ENCODE results near the gene MAPK8IP2.
"Not testable (repeated sequence)": the region's sequence is repeated elsewhere in the genome, so short reads cannot be mapped to it uniquely, and the experiment has no call there.

Gene MAPK8IP2

DNA sequence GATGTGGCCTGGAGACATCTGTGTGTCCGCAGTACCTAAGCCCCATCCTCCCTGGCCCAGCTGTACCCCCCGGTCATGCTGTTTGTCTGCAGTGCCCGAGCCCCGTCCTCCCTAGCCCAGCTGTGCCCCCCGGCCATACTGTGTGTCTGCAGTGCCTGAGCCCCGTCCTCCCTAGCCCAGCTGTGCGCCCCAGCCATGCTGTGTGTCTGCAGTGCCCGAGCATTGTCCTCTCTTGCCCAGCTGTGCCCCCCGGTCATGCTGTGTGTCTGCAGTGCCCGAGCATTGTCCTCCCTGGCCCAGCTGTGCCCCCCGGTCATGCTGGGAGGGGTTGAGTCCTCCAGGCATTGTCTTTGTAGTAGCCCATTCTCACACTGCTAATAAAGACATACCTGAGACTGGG lies 35.0 kb downstream of the MAPK8IP2 start:
- DNase-seq (ENCODE audit: low read depth in 2 of 2) = no peak

DNA sequence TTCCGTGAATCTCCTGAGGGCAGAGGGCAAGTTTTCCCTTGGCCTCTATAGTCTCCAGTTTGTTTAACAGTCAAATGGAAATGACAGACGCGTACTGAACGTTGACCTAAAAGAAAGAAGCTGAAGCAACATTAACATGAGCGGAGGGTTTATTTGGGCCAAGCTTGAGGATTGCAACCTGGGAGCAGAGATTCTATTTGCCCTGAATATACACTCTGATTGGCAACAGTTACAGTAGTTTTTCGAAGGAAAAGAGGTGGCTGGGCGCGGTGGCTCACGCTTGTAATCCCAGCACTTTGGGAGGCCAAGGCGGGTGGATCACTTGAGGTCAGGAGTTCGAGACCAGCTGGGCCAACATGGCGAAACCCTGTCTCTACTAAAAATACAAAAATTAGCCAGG lies 39.7 kb downstream of the MAPK8IP2 start:
- not testable (repeated sequence) for DNase-seq (ENCODE audit: low read depth in 2 of 2)

DNA sequence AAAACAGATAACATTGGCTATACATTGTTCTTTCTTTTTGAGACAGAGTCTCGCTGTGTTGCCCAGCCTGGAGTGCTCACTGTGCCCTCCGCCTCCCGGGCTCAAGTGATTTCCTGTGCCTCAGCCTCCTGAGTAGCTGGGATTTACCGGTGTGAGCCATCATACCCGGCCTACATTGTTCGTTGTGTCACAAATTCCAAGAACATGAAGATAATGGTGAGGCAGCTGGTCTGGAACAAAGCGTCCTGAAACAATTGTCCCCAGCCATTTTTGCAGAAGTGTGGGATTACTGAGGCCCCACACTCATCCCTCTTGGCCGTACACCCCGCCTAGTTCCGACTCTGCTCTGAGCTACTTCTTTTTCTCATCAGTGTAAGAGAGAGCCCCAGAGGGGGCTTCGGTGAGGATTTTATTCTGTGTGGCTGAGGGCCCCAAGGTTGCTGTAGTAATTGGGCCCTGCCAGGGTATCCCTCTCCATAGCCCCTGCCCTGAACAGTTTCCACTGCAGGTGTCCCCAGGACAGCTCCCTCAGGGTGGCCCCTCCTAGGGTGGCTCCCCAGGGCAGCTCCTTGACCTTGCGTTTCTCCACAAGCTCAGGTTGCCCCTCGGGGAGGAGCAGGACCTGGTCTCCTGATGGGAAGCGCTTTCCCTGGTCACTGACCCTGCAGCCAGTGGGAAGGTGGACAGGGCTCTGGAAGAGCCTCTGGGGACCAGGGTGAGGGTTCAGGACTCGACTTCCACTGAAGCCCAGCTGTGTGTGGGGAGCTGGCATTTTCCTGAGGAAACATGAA lies 40.5 kb downstream of the MAPK8IP2 start:
- DNase-seq (ENCODE audit: low read depth in 2 of 2) = no peak

DNA sequence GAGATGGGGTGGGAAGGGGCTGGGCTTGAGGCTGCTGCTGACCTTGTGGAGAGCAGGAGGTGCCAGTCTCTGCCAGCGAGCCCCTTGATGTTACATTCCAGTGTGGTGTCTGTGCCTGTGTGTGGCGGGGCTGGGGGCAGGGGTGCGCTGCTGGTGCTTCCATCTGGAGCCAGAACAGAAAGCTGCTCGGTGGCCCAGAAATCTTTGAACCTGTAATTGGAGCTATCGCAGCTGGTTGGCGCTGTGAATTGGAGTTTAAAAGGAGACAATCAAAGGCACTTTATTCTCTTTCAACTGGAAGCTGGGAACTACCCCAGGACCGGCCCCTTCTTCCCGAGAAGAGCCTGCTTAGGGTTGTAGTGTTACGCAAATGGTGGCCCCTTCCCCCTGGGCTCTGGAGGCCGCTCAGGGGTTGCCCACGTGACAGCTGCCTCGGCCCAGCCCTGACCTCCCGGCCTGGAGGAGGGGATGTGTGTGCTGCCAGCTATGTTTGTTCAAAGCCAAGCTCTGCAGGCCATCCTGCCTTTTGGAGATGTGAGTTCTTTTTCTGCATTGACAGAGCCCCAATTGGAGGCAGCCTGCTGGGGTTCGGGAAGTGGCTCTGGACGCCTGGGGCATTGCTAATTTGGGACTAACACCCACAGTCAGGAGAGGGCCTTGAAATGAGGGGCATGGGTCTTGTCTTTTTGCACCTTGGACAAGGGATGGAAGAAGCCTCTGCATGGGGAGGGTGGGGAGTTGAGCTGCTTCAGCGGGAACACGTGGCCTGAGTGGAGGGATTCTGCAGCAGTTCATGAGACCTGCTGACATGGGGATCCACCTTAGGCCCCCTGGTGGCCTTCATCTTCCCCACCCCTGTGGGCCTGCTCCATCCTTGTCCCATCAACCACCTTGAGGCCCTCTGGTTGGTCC lies 41.4 kb downstream of the MAPK8IP2 start:
- DNase-seq (ENCODE audit: low read depth in 2 of 2) = no peak

DNA sequence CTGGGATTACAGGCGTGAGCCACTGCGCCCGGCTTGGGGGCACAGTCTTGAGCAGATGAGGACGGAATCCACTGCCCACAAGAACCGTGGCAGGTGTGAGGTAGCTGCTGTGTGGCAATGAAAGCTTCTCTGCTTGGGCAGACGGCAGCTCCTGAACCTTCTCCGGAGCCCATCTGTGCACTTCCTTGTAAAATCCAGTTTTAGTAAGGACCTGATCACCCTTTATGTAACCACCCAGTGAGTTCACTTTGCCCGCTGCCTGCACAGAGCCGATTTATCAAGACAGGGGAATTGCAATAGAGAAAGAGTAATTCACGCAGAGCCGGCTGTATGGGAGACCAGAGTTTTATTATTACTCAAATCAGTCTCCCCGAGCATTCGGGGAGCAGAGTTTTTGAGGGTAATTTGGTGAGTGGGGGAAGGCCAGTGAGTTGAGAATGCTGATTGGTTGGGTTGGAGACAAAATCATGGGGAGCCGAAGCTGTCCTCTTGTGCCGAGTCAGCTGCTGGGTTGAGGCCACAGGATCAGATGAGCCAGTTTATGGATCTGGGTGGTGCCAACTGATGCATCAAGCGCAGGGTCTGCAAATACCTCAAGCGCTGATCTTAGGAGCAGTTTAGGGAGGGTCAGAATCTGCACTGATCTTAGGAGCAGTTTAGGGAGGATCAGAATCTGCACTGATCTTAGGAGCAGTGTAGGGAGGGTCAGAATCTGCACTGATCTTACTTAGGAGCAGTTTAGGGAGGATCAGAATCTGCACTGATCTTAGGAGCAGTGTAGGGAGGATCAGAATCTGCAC lies 42.6 kb downstream of the MAPK8IP2 start:
- DNase-seq (ENCODE audit: low read depth in 2 of 2) = not testable (repeated sequence)

DNA sequence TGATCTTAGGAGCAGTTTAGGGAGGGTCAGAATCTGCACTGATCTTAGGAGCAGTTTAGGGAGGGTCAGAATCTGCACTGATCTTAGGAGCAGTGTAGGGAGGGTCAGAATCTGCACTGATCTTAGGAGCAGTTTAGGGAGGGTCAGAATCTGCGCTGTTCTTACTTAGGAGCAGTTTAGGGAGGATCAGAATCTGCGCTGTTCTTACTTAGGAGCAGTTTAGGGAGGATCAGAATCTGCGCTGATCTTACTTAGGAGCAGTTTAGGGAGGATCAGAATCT lies 43.2 kb downstream of the MAPK8IP2 start:
- not testable (repeated sequence) for DNase-seq (ENCODE audit: low read depth in 2 of 2)

DNA sequence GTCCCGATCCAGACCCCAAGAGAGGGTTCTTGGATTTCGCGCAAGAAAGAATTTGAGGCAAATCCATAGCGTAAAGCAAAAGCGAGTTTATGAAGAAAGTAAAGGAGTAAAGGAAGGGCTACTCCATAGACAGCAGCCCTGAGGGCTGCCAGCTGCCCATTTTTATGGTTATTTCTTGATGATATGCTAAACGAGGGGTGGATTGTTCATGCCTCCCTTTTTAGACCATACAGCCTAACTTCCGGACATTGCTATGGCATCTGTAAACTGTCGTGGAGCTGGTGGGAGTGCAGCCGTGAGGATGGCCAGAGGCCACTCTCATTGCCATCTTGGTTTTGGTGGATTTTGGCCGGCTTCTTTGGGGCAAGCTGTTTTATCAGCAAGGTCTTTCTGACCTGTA lies 52.7 kb downstream of the MAPK8IP2 start:
- DNase-seq (ENCODE audit: low read depth in 2 of 2) = no peak

DNA sequence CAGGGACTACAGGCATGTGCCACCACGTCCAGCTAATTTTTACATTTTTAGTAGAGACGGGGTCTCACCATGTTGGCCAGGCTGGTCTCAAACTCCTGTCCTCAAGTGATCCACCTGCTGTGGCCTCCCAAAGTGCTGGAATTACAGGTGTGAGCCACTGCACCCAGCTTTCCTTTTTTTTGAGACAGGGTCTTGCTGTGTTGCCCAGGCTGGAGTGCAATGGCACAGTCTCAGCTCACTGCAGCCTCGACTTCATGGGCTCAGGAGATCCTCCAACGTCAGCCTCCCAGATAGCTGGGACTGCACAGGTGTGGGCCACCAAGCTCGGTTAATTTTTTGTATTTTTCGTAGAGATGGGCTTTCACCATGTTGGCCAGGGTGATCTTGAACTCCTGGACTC lies 54.1 kb downstream of the MAPK8IP2 start:
- not testable (repeated sequence) for DNase-seq (ENCODE audit: low read depth in 2 of 2)

DNA sequence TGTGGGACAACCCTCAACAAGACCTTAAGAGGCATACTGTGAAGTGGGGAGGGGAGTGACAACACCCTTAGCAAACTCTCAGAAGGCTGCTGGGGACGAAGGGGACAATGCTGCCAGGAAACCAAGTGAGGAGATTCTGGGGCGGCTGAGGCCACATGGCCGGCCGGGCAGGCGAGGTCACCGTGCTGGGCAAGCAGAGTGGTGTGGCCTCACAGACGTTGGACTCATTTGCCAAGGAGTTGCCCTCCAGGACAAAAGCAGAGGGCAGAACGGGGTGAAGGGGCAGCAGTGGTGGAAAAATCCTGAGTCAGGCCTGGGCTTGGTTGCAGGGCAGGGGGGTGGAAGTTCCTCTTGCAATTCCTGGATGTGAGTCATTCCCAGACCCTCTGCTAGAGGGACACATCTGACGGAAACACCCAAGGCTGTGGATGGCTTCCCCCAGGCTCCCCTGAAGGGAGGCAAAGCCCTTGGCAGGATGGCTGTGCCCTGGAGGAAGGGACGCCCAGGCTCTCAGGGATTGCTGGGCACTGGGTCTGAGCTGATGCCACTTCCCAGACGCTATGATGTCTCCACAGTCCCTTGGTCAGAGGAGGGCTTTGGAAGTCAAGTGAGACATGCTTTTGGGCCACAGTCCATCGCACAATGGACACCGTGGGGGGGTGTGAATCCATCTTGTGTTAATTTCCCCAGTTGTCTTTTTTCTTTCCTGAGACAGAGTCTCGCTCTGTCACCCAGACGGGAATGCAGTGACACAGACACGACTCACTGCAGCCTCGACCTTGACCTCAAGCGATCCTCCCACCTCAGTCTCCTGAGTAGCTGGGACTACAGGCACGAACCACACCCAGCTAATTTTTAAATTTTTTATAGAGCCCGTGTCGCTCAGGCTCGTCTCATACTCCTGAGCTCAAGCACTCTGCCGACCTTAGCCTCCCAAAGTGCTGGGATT lies 55.8 kb downstream of the MAPK8IP2 start:
- no peak for DNase-seq (ENCODE audit: low read depth in 2 of 2)

DNA sequence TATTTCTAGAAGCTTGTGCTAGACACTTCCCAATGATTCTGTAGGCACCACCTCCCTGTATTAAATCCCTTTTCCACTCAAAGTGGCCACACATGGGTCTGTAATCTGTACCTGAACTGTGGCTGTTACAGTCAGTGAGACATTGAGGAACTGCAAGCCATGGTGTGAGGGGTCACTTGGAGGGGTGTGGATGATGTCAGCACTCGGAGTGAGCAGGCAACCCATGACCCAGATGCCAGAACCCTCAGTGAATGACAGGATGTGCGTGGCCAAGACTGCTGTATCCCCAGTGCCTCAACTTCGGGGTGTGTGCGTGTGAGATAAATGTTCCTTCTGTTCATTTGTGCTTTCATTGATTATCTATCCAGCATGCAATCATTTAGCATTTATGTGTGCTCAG lies 57.3 kb downstream of the MAPK8IP2 start:
- no peak for DNase-seq (ENCODE audit: low read depth in 2 of 2)

DNA sequence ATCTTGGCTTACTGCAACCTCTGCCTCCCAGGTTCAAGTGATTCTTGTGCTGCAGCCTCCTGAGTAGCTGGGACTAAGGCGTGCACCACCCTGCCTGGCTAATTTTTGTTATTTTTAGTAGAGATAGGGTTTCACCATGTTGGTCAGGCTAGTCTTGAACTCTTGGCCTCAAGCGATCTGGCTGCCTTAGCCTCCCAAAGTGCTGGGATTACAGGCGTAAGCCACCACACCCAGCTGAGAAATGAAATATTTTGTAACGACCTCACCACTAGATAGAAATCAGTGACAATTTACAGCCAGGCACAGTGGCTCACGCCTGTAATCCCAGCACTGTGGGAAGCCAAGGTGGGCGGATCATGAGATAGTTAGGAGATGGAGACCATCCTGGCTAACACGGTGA lies 59.1 kb downstream of the MAPK8IP2 start:
- DNase-seq (ENCODE audit: low read depth in 2 of 2) = not testable (repeated sequence)

DNA sequence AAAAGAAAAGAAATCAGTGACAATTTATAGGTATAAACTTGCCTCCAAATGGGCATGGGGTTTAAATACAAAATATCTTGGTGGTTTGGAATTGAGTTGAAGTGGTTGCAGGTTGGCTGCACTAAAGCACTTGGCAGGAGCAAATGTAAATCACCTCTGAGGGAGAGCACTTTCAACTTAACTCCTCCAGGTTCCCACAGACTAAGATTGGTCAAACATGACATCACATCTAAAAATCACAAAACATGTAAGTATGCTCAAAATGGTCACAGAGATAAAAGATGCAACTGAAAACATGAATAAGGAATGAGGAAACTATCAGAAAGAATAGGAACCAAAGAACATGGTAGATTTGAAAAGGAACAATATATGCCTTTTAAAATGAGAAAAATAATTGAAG lies 59.7 kb downstream of the MAPK8IP2 start:
- DNase-seq (ENCODE audit: low read depth in 2 of 2) = no peak
